ENCODE data around the gene ERMAP.

- TF ChIP-seq POLR2AphosphoS5 (IDR thresholded peaks at IDR 0.05; ENCODE audit: low read depth, low read length): no peak
- TF ChIP-seq, protein P1, sequence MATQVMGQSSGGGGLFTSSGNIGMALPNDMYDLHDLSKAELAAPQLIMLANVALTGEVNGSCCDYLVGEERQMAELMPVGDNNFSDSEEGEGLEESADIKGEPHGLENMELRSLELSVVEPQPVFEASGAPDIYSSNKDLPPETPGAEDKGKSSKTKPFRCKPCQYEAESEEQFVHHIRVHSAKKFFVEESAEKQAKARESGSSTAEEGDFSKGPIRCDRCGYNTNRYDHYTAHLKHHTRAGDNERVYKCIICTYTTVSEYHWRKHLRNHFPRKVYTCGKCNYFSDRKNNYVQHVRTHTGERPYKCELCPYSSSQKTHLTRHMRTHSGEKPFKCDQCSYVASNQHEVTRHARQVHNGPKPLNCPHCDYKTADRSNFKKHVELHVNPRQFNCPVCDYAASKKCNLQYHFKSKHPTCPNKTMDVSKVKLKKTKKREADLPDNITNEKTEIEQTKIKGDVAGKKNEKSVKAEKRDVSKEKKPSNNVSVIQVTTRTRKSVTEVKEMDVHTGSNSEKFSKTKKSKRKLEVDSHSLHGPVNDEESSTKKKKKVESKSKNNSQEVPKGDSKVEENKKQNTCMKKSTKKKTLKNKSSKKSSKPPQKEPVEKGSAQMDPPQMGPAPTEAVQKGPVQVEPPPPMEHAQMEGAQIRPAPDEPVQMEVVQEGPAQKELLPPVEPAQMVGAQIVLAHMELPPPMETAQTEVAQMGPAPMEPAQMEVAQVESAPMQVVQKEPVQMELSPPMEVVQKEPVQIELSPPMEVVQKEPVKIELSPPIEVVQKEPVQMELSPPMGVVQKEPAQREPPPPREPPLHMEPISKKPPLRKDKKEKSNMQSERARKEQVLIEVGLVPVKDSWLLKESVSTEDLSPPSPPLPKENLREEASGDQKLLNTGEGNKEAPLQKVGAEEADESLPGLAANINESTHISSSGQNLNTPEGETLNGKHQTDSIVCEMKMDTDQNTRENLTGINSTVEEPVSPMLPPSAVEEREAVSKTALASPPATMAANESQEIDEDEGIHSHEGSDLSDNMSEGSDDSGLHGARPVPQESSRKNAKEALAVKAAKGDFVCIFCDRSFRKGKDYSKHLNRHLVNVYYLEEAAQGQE (IDR thresholded peaks at IDR 0.05; ENCODE audit: insufficient read depth in 1 of 2, low read depth in 2 of 2, low read length in 2 of 2): no peak
These were observed 7.6 kb downstream of the ERMAP start for GRCh38 chr1:42824481-42825035.

All from PFSK-1 (cell line).